ENCODE data around the gene ZP1.

DNA sequence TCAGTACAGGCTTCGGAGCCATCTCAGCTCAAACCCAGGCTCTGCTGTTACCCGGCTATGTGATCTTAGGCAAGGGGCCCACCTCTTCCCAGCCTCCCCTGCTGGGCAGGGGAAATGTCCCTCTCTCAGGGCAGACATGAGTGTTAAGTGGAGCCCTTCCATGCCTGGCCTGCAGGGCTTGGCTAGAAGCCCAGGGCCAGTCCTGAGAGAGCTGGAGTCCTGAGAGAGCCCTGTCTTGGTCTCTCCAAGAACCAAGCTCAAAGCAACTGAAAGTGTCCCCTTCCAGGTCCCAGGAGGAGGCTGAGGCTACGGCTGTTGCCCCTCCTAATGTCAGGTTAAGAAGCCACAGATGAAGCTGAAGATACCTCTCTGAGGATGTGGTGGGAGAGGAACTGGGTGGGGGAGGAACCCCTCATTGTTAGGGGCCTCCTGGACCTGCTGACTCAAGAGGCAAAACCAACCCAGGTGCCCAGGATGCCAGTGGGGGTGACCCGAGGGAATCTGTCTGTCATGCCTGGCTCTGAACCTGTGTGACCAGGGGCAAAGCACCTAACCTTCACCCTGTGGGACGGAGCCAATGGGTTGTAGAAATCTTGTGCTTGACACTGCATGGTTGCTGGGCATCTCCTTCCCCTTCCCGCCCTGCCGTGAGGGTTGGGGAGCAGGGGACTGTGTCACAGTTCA lies 4.2 kb downstream of the ZP1 start:
- TF ChIP-seq TEF (CRISPR knock-in tag; IDR thresholded peaks at IDR 0.05) (no peak), HNRNPK (IDR thresholded peaks at IDR 0.05; ENCODE audit: low read depth, low read length, poor library complexity, severe bottlenecking) (no peak), EP300 (IDR thresholded peaks at IDR 0.05; ENCODE audit: low read depth in 2 of 2, low read length in 2 of 2) (no peak), EP300 (CRISPR knock-in tag; IDR thresholded peaks at IDR 0.05; ENCODE audit: borderline replicate concordance) (no peak), KDM4B (CRISPR knock-in tag; IDR thresholded peaks at IDR 0.05) (no peak)
